ENCODE results near the gene ATP8B3.
A peak's percentile ranks its signal among the peaks of the same experiment; 100 is the strongest.

ATP8B3 gene

DNA sequence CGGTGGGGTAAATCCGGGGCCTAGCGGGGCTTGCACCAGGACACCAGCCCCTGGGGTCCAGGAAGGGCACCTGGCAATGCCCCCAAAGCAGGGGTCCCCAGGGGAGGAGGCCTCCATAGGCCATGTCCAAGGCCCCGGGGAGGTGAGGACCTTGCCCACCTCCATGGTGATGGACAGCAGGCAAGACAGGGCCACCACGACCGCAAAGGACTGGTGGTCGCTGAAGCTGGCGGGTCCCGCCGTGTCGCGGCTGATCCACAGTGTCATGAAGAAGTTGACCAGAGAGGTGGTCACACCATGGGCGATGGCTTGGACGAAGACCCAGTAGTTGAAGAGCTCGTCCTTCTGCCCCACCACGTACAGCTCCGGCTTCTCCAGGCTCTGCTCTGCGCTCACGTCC lies 26.8 kb downstream of the ATP8B3 start:
- TF ChIP-seq, protein P1, sequence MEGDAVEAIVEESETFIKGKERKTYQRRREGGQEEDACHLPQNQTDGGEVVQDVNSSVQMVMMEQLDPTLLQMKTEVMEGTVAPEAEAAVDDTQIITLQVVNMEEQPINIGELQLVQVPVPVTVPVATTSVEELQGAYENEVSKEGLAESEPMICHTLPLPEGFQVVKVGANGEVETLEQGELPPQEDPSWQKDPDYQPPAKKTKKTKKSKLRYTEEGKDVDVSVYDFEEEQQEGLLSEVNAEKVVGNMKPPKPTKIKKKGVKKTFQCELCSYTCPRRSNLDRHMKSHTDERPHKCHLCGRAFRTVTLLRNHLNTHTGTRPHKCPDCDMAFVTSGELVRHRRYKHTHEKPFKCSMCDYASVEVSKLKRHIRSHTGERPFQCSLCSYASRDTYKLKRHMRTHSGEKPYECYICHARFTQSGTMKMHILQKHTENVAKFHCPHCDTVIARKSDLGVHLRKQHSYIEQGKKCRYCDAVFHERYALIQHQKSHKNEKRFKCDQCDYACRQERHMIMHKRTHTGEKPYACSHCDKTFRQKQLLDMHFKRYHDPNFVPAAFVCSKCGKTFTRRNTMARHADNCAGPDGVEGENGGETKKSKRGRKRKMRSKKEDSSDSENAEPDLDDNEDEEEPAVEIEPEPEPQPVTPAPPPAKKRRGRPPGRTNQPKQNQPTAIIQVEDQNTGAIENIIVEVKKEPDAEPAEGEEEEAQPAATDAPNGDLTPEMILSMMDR (IDR thresholded peaks at IDR 0.05; ENCODE audit: low read depth, low read length, missing control alignments) = no peak
- no peak for DNase-seq (ENCODE audit: low read depth)
- no peak overlapping the region for H3K4me3 ChIP-seq (ENCODE audit: low read depth, low read length)
- in situ Hi-C loops (cut with HindIII; ENCODE audit: low sequenced_read_pairs) = no loop called here

DNA sequence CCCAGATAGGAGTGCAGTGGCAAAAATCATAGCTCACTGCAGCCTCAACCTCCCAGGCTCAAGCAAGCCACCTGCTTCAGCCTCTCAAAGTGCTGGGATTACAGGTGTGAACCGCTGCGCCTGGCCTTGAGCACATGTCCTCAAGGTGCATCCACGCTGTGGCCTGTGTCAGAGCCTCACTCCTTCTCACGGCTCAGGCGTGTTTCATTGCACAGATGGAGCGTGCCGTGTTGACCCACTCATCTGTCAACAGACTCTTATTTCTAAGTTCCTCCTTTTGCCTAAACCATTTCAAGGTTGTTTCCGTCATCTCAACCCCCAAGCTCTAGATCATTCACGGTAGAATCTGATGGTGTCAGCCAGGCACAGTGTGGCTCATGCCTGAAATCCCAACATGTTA lies 28.2 kb downstream of the ATP8B3 start:
- TF ChIP-seq, protein P1 (IDR thresholded peaks at IDR 0.05; ENCODE audit: low read depth, low read length, missing control alignments) = no peak
- in situ Hi-C loops (cut with HindIII; ENCODE audit: low sequenced_read_pairs) = no loop called here
- no peak overlapping the region for H3K4me3 ChIP-seq (ENCODE audit: low read depth, low read length)
- no peak for DNase-seq (ENCODE audit: low read depth)

DNA sequence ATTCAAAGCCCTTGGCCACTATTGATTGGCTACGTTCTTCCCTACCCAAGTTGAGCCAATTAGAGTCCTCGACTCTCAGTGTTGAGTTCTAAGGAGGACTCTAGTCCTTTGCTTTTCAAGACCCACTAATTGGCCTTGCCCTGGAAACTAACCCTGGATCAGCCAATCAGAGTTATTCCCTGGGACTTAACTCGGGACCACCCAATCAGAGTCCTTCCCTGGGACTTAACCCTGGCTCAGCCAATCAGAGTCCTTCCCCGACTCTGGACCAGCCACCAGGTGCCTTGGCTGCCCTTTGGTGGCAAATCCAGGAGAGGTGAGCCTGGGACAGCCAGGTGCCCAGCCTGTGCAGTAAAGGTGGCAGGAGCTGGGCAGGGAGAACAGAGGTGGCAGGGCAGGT lies 28.7 kb downstream of the ATP8B3 start:
- in situ Hi-C loops (cut with HindIII; ENCODE audit: low sequenced_read_pairs) = no loop called here
- no peak for DNase-seq (ENCODE audit: low read depth)

DNA sequence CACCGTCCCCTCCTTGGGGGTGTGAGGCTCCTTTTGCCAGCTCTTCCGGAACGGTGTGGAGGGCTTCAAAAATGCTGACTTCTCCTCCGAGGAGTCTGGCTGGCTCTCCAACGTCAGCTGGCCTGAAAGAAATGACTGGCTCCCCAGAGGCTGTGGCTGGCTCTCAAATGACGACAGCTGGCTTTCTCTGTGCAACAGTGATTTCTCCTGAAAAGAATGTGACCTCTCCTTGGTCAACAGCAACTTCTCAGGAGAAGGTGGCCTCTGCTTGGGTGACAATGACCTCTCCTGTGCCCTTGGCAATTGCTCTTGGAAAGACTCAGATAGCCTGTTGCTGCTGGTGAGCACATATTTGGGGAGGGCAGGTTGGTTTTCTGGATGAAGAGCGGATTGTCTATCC lies 29.6 kb downstream of the ATP8B3 start:
- TF ChIP-seq, protein P1 (IDR thresholded peaks at IDR 0.05; ENCODE audit: low read depth, low read length, missing control alignments) = no peak
- no peak overlapping the region for H3K4me3 ChIP-seq (ENCODE audit: low read depth, low read length)
- DNase-seq (ENCODE audit: low read depth) = no peak
- in situ Hi-C loops (cut with HindIII; ENCODE audit: low sequenced_read_pairs) = no loop called here

More for the DNA sequence above, 28.7 kb downstream of the ATP8B3 start:
- H3K4me3 ChIP-seq (ENCODE audit: low read depth, low read length) = no peak overlapping the region
- TF ChIP-seq, protein P1 (IDR thresholded peaks at IDR 0.05; ENCODE audit: low read depth, low read length, missing control alignments) = no peak

DNA sequence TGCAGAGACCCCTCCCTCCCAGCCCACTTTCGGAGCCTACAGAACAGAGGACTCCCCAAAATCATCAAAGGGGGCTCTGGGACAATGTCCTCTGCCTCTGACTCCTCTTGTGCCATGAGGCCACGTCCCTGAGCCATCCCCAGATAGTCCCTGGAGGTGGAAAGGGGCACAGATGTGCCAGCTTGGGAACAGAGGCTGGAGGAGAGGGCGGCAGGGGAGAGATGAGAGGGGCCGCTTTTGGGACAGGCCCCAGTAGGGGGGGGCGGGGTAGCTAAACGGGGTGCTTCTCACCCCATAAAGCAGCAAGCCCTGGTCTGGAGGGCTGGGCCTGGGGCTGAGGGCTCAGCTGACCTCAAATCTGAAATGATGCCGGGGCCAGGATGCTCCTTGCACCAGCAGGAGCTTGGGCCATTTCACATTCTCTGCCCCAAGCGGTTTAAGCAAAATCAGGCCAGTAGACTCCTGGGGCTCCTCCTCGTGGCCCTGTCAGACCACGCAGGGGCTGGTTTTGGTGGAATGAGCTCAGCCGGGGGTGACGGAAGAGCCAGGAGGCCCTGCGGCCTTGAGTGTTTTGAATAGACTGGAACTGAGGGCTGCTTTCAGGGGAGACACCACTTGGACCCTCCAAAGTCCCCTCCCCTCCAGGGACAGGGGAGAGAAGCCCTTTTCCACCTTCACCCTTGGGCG lies 31.7 kb downstream of the ATP8B3 start:
- DNase-seq (ENCODE audit: low read depth) = no peak
- in situ Hi-C loops (cut with HindIII; ENCODE audit: low sequenced_read_pairs) = no loop called here
- TF ChIP-seq, protein P1 (IDR thresholded peaks at IDR 0.05; ENCODE audit: low read depth, low read length, missing control alignments) = peak; percentile 25
- H3K4me3 ChIP-seq (ENCODE audit: low read depth, low read length) = no peak overlapping the region

DNA sequence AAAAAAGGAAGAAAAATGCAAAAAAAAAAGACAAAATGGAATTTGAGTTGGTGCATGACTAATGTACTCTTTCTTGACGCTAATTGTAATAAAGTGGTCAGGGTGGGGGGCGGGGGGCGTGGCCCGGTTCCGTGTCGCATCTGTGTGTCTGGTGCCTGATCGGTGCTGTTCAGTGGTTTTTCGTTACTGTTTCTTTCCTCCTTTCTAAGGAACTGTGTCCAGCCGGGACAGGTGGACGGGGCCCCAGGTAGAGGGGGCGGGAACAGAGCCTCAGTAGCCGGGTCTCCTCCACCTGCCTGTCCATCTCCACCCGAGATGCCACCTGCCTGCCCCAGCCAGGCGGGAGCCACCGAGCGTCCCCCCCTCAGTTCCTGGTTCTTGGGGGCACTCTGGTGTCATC lies 32.5 kb downstream of the ATP8B3 start:
- in situ Hi-C loops (cut with HindIII; ENCODE audit: low sequenced_read_pairs) = no loop called here
- TF ChIP-seq, protein P1 (IDR thresholded peaks at IDR 0.05; ENCODE audit: low read depth, low read length, missing control alignments) = no peak
- H3K4me3 ChIP-seq (ENCODE audit: low read depth, low read length) = no peak overlapping the region
- no peak for DNase-seq (ENCODE audit: low read depth)
